RWPE2 (cell line): ENCODE results near the gene BAD.

Experiments
- ATAC-seq: fragments of 200-7000 bp; cut with Tn5 transposase; 3 replicates; pipeline ENCODE4 v1.9.1; 2021; ENCODE audit warnings: low read depth
- DNase-seq: peaks from one replicate; pipeline ENCODE4 v3.0.0-alpha.2; 2020; ENCODE audit warnings: low spot score
- H3K27ac ChIP-seq: fragments of 450-650 bp; 2 replicates; pipeline ENCODE4 v1.5.1; 2017; ENCODE audit warnings: mild to moderate bottlenecking; ENCODE audit not compliant: poor library complexity, severe bottlenecking
- H3K27me3 ChIP-seq: fragments of 250-450 bp; sonication (Bioruptor Pico); 2 replicates; pipeline ENCODE4 v1.5.1; 2021; ENCODE audit warnings: mild to moderate bottlenecking, moderate library complexity; ENCODE audit not compliant: insufficient read depth, poor library complexity, severe bottlenecking
- H3K36me3 ChIP-seq: fragments of 250-450 bp; sonication (Bioruptor Pico); 2 replicates; pipeline ENCODE4 v1.5.1; 2020; ENCODE audit warnings: low read depth, mild to moderate bottlenecking, moderate library complexity
- H3K4me1 ChIP-seq: fragments of 250-450 bp; sonication (Bioruptor Pico); 2 replicates; pipeline ENCODE4 v1.5.1; 2021; ENCODE audit warnings: mild to moderate bottlenecking, moderate library complexity; ENCODE audit not compliant: insufficient read depth, poor library complexity, severe bottlenecking
- H3K4me3 ChIP-seq: fragments of 250-450 bp; sonication (Bioruptor Pico); 2 replicates; pipeline ENCODE4 v1.5.1; 2021; ENCODE audit warnings: mild to moderate bottlenecking, moderate library complexity; ENCODE audit not compliant: severe bottlenecking
- H3K9me3 ChIP-seq: fragments of 250-450 bp; sonication (Bioruptor Pico); 2 replicates; pipeline ENCODE4 v1.5.1; 2021; ENCODE audit warnings: mild to moderate bottlenecking, moderate library complexity; ENCODE audit not compliant: severe bottlenecking
- CTCF ChIP-seq: fragments of 450-650 bp; IDR thresholded peaks from one replicate; pipeline ENCODE4 v1.5.1; 2017; ENCODE audit warnings: mild to moderate bottlenecking, moderate library complexity; ENCODE audit not compliant: poor library complexity, severe bottlenecking

BAD gene

GRCh38 chr11:64284048-64284961, at the start of gene BAD:
TSS of gene BAD (minus strand) at chr11:64284665. CDS start at chr11:64284368, 297 bp downstream.
- H3K4me1 ChIP-seq = no peaks in the 10 kb centered on the region
- peak within 1 kb of the TSS; percentile 65 for H3K4me3 ChIP-seq
- H3K27me3 ChIP-seq = no peaks in the 10 kb centered on the region
- DNase-seq (peak; percentile 94), ATAC-seq (peak; percentile 89)
- H3K9me3 ChIP-seq = no peaks in the 10 kb centered on the region
- H3K27ac ChIP-seq = peak within 1 kb of the TSS; percentile 88
- H3K36me3 ChIP-seq = peaks cover 25% of the 10 kb centered on the region
- no peak for TF ChIP-seq CTCF

GRCh38 chr11:64333556-64333955, 49.1 kb upstream of the BAD start:
- no peak for TF ChIP-seq CTCF
- H3K4me1 ChIP-seq = peaks cover 22% of the 10 kb centered on the region

GRCh38 chr11:64331569-64332371, 47.3 kb upstream of the BAD start:
- Histone ChIP-seq H3K9me3 (no peaks in the 10 kb centered on the region), H3K27ac (peak overlapping the region; percentile 95), H3K4me3 (no peak overlapping the region), H3K27me3 (no peaks in the 10 kb centered on the region), H3K36me3 (no peaks in the 10 kb centered on the region), H3K4me1 (peaks cover 22% of the 10 kb centered on the region)
- TF ChIP-seq CTCF = peak; percentile 83
- ATAC-seq (peak; percentile 67), DNase-seq (peak; percentile 95)

More at GRCh38 chr11:64333556-64333955, 49.1 kb upstream of the BAD start:
- Histone ChIP-seq H3K27me3 (no peaks in the 10 kb centered on the region), H3K36me3 (no peaks in the 10 kb centered on the region), H3K4me3 (no peak overlapping the region), H3K9me3 (no peaks in the 10 kb centered on the region), H3K27ac (peak overlapping the region; percentile 95)
- ATAC-seq (no peak), DNase-seq (no peak)

- TF ChIP-seq CTCF = no peak
- ATAC-seq (no peak), DNase-seq (no peak)
- Histone ChIP-seq H3K27me3 (no peaks in the 10 kb centered on the region), H3K9me3 (no peaks in the 10 kb centered on the region), H3K27ac (peak overlapping the region; percentile 95), H3K4me3 (no peak overlapping the region), H3K36me3 (no peaks in the 10 kb centered on the region), H3K4me1 (peaks cover 22% of the 10 kb centered on the region)
Observed at GRCh38 chr11:64330888-64331287, 46.4 kb upstream of the BAD start.
